ENCODE measurements around the gene NMNAT3. TPM values are rescaled to one million over a fixed set of nuclear protein-coding genes. Genes with fewer than 3 reads are reported as not detected.

The NMNAT3 gene
- total and polyA plus RNA-seq, 4 donors: 8.0 to 12.1 (median 10.0) TPM

GRCh38 chr3:139532976-139533375, 144.8 kb downstream of the NMNAT3 start:
- H3K4me3 ChIP-seq (ENCODE audit: low read depth, low read length): no peak overlapping the region
- no peaks in the 10 kb centered on the region for H3K9me3 ChIP-seq (ENCODE audit: control insufficient read depth, insufficient read depth, low read length)
- 6% methylated on average over 6 of the region's 7 CpGs for WGBS (ENCODE audit: insufficient coverage)
- peak in 4 of 6 donors; percentile 62 to 87 (median 74) for DNase-seq (ENCODE audit: low read depth in 4 of 6, low spot score in 6 of 6)
- peaks cover 57% of the 10 kb centered on the region for H3K4me1 ChIP-seq (ENCODE audit: control insufficient read depth, insufficient read depth, low read length)
- H3K27me3 ChIP-seq (ENCODE audit: control insufficient read depth, insufficient read depth, low read length): no peaks in the 10 kb centered on the region
- peaks cover 8% of the 10 kb centered on the region for H3K36me3 ChIP-seq (ENCODE audit: control insufficient read depth, insufficient read depth, low read length)
- peak overlapping the region; percentile 93 for H3K27ac ChIP-seq (ENCODE audit: low read depth, low read length)

- no peak overlapping the region for H3K4me3 ChIP-seq (ENCODE audit: low read depth, low read length)
- H3K27me3 ChIP-seq (ENCODE audit: control insufficient read depth, insufficient read depth, low read length): no peaks in the 10 kb centered on the region
- peaks cover 41% of the 10 kb centered on the region for H3K4me1 ChIP-seq (ENCODE audit: control insufficient read depth, insufficient read depth, low read length)
- peak overlapping the region; percentile 18 for H3K27ac ChIP-seq (ENCODE audit: low read depth, low read length)
- no peak for DNase-seq (ENCODE audit: low read depth in 4 of 6, low spot score in 6 of 6)
- WGBS (ENCODE audit: insufficient coverage): 63% methylated on average over 2 of the region's 2 CpGs
- no peaks in the 10 kb centered on the region for H3K9me3 ChIP-seq (ENCODE audit: control insufficient read depth, insufficient read depth, low read length)
- H3K36me3 ChIP-seq (ENCODE audit: control insufficient read depth, insufficient read depth, low read length): peaks cover 6% of the 10 kb centered on the region
These were observed 147.1 kb downstream of the NMNAT3 start for GRCh38 chr3:139530717-139531116.

- peaks cover 6% of the 10 kb centered on the region for H3K36me3 ChIP-seq (ENCODE audit: control insufficient read depth, insufficient read depth, low read length)
- peaks cover 31% of the 10 kb centered on the region for H3K4me1 ChIP-seq (ENCODE audit: control insufficient read depth, insufficient read depth, low read length)
- peak in 1 of 6 donors; percentile 66 for DNase-seq (ENCODE audit: low read depth in 4 of 6, low spot score in 6 of 6)
- no peak overlapping the region for H3K27ac ChIP-seq (ENCODE audit: low read depth, low read length)
- no peaks in the 10 kb centered on the region for H3K9me3 ChIP-seq (ENCODE audit: control insufficient read depth, insufficient read depth, low read length)
- H3K27me3 ChIP-seq (ENCODE audit: control insufficient read depth, insufficient read depth, low read length): no peaks in the 10 kb centered on the region
- 46% methylated on average over 2 of the region's 4 CpGs for WGBS (ENCODE audit: insufficient coverage)
- no peak overlapping the region for H3K4me3 ChIP-seq (ENCODE audit: low read depth, low read length)
These were observed 148.1 kb downstream of the NMNAT3 start for GRCh38 chr3:139529662-139530061.

- Histone ChIP-seq H3K4me3 (ENCODE audit: low read depth, low read length) (no peak overlapping the region), H3K4me1 (ENCODE audit: control insufficient read depth, insufficient read depth, low read length) (peaks cover 23% of the 10 kb centered on the region), H3K36me3 (ENCODE audit: control insufficient read depth, insufficient read depth, low read length) (peaks cover 6% of the 10 kb centered on the region), H3K9me3 (ENCODE audit: control insufficient read depth, insufficient read depth, low read length) (no peaks in the 10 kb centered on the region), H3K27me3 (ENCODE audit: control insufficient read depth, insufficient read depth, low read length) (no peaks in the 10 kb centered on the region), H3K27ac (ENCODE audit: low read depth, low read length) (no peak overlapping the region)
- no peak for DNase-seq (ENCODE audit: low read depth in 4 of 6, low spot score in 6 of 6)
- 100% methylated on average over 1 of the region's 3 CpGs for WGBS (ENCODE audit: insufficient coverage)
These were observed 148.8 kb downstream of the NMNAT3 start for GRCh38 chr3:139528924-139529323.

- 100% methylated on average over 2 of the region's 2 CpGs for WGBS (ENCODE audit: insufficient coverage)
- Histone ChIP-seq H3K27me3 (ENCODE audit: control insufficient read depth, insufficient read depth, low read length) (no peaks in the 10 kb centered on the region), H3K4me3 (ENCODE audit: low read depth, low read length) (no peak overlapping the region), H3K9me3 (ENCODE audit: control insufficient read depth, insufficient read depth, low read length) (no peaks in the 10 kb centered on the region), H3K27ac (ENCODE audit: low read depth, low read length) (no peak overlapping the region), H3K36me3 (ENCODE audit: control insufficient read depth, insufficient read depth, low read length) (peaks cover 6% of the 10 kb centered on the region), H3K4me1 (ENCODE audit: control insufficient read depth, insufficient read depth, low read length) (peaks cover 17% of the 10 kb centered on the region)
- no peak for DNase-seq (ENCODE audit: low read depth in 4 of 6, low spot score in 6 of 6)
These were observed 149.5 kb downstream of the NMNAT3 start for GRCh38 chr3:139528281-139528680.

- no peak for DNase-seq (ENCODE audit: low read depth in 4 of 6, low spot score in 6 of 6)
- H3K27ac ChIP-seq (ENCODE audit: low read depth, low read length): no peak overlapping the region
- 100% methylated on average over 4 of the region's 5 CpGs for WGBS (ENCODE audit: insufficient coverage)
- H3K27me3 ChIP-seq (ENCODE audit: control insufficient read depth, insufficient read depth, low read length): no peaks in the 10 kb centered on the region
- peaks cover 6% of the 10 kb centered on the region for H3K36me3 ChIP-seq (ENCODE audit: control insufficient read depth, insufficient read depth, low read length)
- no peak overlapping the region for H3K4me3 ChIP-seq (ENCODE audit: low read depth, low read length)
- H3K9me3 ChIP-seq (ENCODE audit: control insufficient read depth, insufficient read depth, low read length): no peaks in the 10 kb centered on the region
- peaks cover 9% of the 10 kb centered on the region for H3K4me1 ChIP-seq (ENCODE audit: control insufficient read depth, insufficient read depth, low read length)
These were observed 150.5 kb downstream of the NMNAT3 start for GRCh38 chr3:139527265-139527664.

GRCh38 chr3:139526146-139526545, 151.6 kb downstream of the NMNAT3 start:
- Histone ChIP-seq H3K9me3 (ENCODE audit: control insufficient read depth, insufficient read depth, low read length) (no peaks in the 10 kb centered on the region), H3K4me1 (ENCODE audit: control insufficient read depth, insufficient read depth, low read length) (peaks cover 4% of the 10 kb centered on the region), H3K4me3 (ENCODE audit: low read depth, low read length) (no peak overlapping the region), H3K27me3 (ENCODE audit: control insufficient read depth, insufficient read depth, low read length) (no peaks in the 10 kb centered on the region), H3K27ac (ENCODE audit: low read depth, low read length) (no peak overlapping the region), H3K36me3 (ENCODE audit: control insufficient read depth, insufficient read depth, low read length) (peaks cover 6% of the 10 kb centered on the region)
- no CpG with 5 or more reads among the region's 2 CpGs for WGBS (ENCODE audit: insufficient coverage)
- no peak for DNase-seq (ENCODE audit: low read depth in 4 of 6, low spot score in 6 of 6)

GRCh38 chr3:139524841-139525636, 152.7 kb downstream of the NMNAT3 start:
- H3K27ac ChIP-seq (ENCODE audit: low read depth, low read length): no peak overlapping the region
- no peak for DNase-seq (ENCODE audit: low read depth in 4 of 6, low spot score in 6 of 6)
- no peaks in the 10 kb centered on the region for H3K4me1 ChIP-seq (ENCODE audit: control insufficient read depth, insufficient read depth, low read length)
- H3K4me3 ChIP-seq (ENCODE audit: low read depth, low read length): no peak overlapping the region
- 93% methylated on average over 6 of the region's 7 CpGs for WGBS (ENCODE audit: insufficient coverage)
- no peaks in the 10 kb centered on the region for H3K27me3 ChIP-seq (ENCODE audit: control insufficient read depth, insufficient read depth, low read length)
- no peaks in the 10 kb centered on the region for H3K9me3 ChIP-seq (ENCODE audit: control insufficient read depth, insufficient read depth, low read length)
- peaks cover 8% of the 10 kb centered on the region for H3K36me3 ChIP-seq (ENCODE audit: control insufficient read depth, insufficient read depth, low read length)

- WGBS (ENCODE audit: insufficient coverage): no CpG with 5 or more reads among the region's 1 CpG
- DNase-seq (ENCODE audit: low read depth in 4 of 6, low spot score in 6 of 6): no peak
These were observed 154.1 kb downstream of the NMNAT3 start for GRCh38 chr3:139523718-139524117.

GRCh38 chr3:139523166-139523565, 154.6 kb downstream of the NMNAT3 start:
- 88% methylated on average over 4 of the region's 5 CpGs for WGBS (ENCODE audit: insufficient coverage)
- Histone ChIP-seq H3K27ac (ENCODE audit: low read depth, low read length) (no peak overlapping the region), H3K4me3 (ENCODE audit: low read depth, low read length) (no peak overlapping the region), H3K36me3 (ENCODE audit: control insufficient read depth, insufficient read depth, low read length) (peaks cover 13% of the 10 kb centered on the region), H3K9me3 (ENCODE audit: control insufficient read depth, insufficient read depth, low read length) (no peaks in the 10 kb centered on the region), H3K27me3 (ENCODE audit: control insufficient read depth, insufficient read depth, low read length) (no peaks in the 10 kb centered on the region), H3K4me1 (ENCODE audit: control insufficient read depth, insufficient read depth, low read length) (peaks cover 3% of the 10 kb centered on the region)
- DNase-seq (ENCODE audit: low read depth in 4 of 6, low spot score in 6 of 6): no peak

More at GRCh38 chr3:139523718-139524117, 154.1 kb downstream of the NMNAT3 start:
- Histone ChIP-seq H3K36me3 (ENCODE audit: control insufficient read depth, insufficient read depth, low read length) (peaks cover 14% of the 10 kb centered on the region), H3K4me3 (ENCODE audit: low read depth, low read length) (no peak overlapping the region), H3K9me3 (ENCODE audit: control insufficient read depth, insufficient read depth, low read length) (no peaks in the 10 kb centered on the region), H3K27ac (ENCODE audit: low read depth, low read length) (no peak overlapping the region), H3K4me1 (ENCODE audit: control insufficient read depth, insufficient read depth, low read length) (no peaks in the 10 kb centered on the region), H3K27me3 (ENCODE audit: control insufficient read depth, insufficient read depth, low read length) (no peaks in the 10 kb centered on the region)
